HCT116 (cell line): ENCODE measurements around the gene PRSS2.

Source experiments
- CEBPB ChIP-seq: IDR thresholded peaks from 2 replicates; pipeline ENCODE4 v1.6.1; 2012; ENCODE audit warnings: low read depth
- POLR2A ChIP-seq: IDR thresholded peaks from 2 replicates; pipeline ENCODE4 v1.7.0; 2011; ENCODE audit warnings: borderline replicate concordance; ENCODE audit not compliant: insufficient read depth, insufficient read length; ENCODE audit errors: extremely low read depth
- POLR2AphosphoS5 ChIP-seq: IDR thresholded peaks from 2 replicates; pipeline ENCODE4 v1.6.1; 2011; ENCODE audit warnings: mild to moderate bottlenecking, low read depth, low read length, moderate library complexity
- ZFX ChIP-seq: fragments of 450-650 bp; IDR thresholded peaks from 2 replicates; pipeline ENCODE4 v1.6.1; 2017
- TF ChIP-seq, protein P1 (sequence below), 3 experiments: fragments of 200-600 bp in 1 of 3; sonication (generic) in 1 of 3; IDR thresholded peaks in 2 of 3; conservative IDR thresholded peaks in 1 of 3; 2 replicates each; pipeline ENCODE4 v1.5.1; 2012 to 2017; ENCODE audit warnings: low read depth in 2 of 3, low read length in 2 of 3, antibody characterized with exemption in 1 of 3, borderline replicate concordance in 1 of 3, control low read depth in 1 of 3, mild to moderate bottlenecking in 1 of 3, mixed read lengths in 1 of 3, mixed run types in 1 of 3, moderate library complexity in 1 of 3; ENCODE audit not compliant: insufficient read depth in 1 of 3

DNA sequence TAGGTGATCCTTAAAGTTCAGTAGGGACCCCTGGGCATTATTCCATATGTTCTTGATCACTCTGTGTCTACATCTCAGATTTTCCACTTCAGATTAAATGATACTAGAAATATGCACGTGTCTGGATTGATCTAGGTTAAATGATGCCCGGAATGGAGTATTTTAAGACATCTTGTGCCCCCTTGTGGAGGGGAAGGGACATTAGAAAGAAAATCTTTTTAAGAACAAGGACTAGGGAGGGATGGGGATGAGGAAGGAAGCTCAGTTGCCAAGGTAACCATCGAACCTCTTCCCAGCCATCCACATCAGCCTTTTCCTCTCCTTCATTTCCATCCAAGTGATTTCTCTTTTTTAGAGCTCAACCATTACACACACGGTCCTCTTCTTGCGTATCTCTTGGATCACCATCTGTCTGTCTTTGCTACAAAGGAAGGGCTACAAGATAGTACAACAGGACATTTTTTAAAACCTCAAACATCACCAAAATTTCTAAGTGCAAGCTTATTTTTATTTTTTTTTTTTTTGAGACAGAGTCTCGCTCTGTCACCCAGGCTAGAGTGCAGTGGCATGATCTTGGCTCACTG, 40.5 kb downstream of the PRSS2 start:
- TF ChIP-seq POLR2A (no peak), CEBPB (no peak), ZFX (no peak), POLR2AphosphoS5 (no peak)
- TF ChIP-seq, protein P1, sequence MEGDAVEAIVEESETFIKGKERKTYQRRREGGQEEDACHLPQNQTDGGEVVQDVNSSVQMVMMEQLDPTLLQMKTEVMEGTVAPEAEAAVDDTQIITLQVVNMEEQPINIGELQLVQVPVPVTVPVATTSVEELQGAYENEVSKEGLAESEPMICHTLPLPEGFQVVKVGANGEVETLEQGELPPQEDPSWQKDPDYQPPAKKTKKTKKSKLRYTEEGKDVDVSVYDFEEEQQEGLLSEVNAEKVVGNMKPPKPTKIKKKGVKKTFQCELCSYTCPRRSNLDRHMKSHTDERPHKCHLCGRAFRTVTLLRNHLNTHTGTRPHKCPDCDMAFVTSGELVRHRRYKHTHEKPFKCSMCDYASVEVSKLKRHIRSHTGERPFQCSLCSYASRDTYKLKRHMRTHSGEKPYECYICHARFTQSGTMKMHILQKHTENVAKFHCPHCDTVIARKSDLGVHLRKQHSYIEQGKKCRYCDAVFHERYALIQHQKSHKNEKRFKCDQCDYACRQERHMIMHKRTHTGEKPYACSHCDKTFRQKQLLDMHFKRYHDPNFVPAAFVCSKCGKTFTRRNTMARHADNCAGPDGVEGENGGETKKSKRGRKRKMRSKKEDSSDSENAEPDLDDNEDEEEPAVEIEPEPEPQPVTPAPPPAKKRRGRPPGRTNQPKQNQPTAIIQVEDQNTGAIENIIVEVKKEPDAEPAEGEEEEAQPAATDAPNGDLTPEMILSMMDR (IDR thresholded peaks at IDR 0.05 in 2 of 3, conservative IDR thresholded peaks at IDR 0.05 in 1 of 3; ENCODE audit: borderline replicate concordance in 1 of 3, insufficient read depth in 1 of 3, low read depth in 2 of 3, low read length in 2 of 3): peak; percentile 57 to 80 (median 71)
